GM12874 (cell line): ENCODE data around the gene CPLANE2.
A peak's percentile ranks its signal among the peaks of the same experiment; 100 is the strongest.

Experiments used
- TF ChIP-seq, protein P1 (sequence below): IDR thresholded peaks from 2 replicates; pipeline ENCODE4 v1.5.1; 2011; ENCODE audit warnings: low read depth, mild to moderate bottlenecking, control low read depth, low read length, moderate library complexity; ENCODE audit not compliant: insufficient read depth

CPLANE2 gene

GRCh38 chr1:16247441-16247840, 10.5 kb upstream of the CPLANE2 start:
- TF ChIP-seq, protein P1, sequence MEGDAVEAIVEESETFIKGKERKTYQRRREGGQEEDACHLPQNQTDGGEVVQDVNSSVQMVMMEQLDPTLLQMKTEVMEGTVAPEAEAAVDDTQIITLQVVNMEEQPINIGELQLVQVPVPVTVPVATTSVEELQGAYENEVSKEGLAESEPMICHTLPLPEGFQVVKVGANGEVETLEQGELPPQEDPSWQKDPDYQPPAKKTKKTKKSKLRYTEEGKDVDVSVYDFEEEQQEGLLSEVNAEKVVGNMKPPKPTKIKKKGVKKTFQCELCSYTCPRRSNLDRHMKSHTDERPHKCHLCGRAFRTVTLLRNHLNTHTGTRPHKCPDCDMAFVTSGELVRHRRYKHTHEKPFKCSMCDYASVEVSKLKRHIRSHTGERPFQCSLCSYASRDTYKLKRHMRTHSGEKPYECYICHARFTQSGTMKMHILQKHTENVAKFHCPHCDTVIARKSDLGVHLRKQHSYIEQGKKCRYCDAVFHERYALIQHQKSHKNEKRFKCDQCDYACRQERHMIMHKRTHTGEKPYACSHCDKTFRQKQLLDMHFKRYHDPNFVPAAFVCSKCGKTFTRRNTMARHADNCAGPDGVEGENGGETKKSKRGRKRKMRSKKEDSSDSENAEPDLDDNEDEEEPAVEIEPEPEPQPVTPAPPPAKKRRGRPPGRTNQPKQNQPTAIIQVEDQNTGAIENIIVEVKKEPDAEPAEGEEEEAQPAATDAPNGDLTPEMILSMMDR: no peak

DNA sequence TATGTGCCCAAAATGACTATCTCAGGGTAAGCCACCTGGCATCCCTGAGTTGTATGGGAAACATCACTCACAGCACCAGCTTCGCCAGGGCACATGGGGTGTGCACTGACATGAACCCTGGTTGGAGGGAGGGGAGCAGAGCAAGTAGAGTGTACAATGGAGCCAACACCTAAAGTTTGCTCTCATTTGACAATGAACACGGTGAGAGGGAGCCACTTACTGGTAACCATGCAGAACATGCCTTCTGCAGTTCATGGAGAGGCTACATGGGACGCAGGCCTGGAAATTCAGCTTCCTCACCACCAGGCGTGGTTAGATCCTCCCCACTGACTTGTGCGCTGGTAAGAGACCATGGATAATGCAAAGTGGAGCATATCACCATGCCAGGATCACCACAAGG, 10.0 kb upstream of the CPLANE2 start:
- TF ChIP-seq, protein P1: no peak

GRCh38 chr1:16245476-16246196, 8.7 kb upstream of the CPLANE2 start:
- TF ChIP-seq, protein P1: no peak

DNA sequence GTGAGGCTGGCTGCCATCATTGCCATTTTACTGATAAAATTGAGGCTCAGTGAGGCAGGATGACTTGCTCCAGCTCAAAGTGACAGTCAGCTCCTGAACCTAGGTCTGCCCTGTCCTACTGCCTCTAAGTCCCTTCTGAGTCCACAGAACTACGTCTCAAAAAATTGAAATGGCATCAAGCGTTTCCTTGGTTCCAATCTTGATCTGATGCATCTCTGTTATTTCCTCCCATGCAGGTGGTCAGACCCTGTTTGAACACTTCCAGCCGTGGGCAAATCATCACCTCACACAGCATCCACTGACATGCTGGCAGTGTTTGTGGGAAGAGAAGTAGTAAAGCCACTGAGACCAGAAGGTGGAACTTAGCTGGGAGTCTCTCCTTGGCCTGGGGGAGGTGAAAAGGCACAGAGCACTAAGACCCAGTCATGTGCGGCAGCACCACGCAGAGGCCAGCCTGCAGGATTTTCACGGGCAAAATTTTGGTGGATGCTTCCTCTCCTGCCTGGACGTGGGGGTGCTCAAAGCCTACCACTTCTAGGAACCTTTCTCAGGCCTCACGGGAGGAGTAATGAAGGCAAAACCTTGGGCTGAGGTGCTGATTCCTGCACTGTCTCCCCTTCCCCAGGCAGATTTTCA, 7.8 kb upstream of the CPLANE2 start:
- TF ChIP-seq, protein P1: no peak

DNA sequence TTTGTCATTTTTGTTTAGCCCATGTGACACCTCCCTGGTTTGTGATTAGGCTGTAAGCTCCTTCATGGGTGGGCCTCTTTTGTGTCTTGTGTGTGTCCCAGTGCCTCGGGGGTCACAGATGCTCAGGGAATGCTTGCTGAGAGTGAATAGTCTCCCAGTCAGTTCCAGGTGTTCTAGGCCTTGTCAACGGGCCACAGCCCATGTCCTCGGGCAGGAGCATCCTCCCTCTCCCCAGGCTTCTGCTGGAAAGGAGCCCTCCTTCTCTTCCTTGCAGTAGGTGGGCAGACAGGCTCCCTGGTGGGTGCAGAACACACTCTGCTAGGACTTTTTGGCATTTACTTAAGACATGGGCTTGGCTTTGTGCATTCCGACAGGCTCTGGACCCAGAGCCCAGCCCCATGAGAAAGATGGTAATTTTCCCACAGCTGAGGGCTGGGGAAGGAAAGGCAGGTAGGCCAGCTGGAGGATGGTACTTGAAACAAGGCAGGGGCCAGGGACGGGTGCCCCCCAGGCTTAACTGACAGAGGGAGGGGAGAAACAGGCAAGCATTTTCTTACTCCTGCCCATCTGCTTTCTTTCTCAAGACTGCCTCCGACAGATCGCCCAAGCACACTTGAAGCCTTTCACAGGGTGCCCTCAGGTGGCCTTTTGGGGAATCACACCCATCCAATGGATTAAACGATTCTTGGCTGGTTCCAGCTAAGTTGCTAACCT, 7.1 kb upstream of the CPLANE2 start:
- TF ChIP-seq, protein P1: peak; percentile 82

GRCh38 chr1:16243215-16243610, 6.2 kb upstream of the CPLANE2 start:
- TF ChIP-seq, protein P1: no peak

GRCh38 chr1:16242556-16243214, 5.7 kb upstream of the CPLANE2 start:
- TF ChIP-seq, protein P1: no peak
